GM21526 (cell line): ENCODE data around the gene RCCD1.
A peak's percentile ranks its signal among the peaks of the same experiment; 100 is the strongest.

Experiments
- ATAC-seq: cut with Tn5 transposase; IDR thresholded peaks from one replicate; pipeline ENCODE4 v1.9.1; 2021; ENCODE audit warnings: moderate library complexity; ENCODE audit not compliant: unreplicated experiment, low FRiP score

The RCCD1 gene

DNA sequence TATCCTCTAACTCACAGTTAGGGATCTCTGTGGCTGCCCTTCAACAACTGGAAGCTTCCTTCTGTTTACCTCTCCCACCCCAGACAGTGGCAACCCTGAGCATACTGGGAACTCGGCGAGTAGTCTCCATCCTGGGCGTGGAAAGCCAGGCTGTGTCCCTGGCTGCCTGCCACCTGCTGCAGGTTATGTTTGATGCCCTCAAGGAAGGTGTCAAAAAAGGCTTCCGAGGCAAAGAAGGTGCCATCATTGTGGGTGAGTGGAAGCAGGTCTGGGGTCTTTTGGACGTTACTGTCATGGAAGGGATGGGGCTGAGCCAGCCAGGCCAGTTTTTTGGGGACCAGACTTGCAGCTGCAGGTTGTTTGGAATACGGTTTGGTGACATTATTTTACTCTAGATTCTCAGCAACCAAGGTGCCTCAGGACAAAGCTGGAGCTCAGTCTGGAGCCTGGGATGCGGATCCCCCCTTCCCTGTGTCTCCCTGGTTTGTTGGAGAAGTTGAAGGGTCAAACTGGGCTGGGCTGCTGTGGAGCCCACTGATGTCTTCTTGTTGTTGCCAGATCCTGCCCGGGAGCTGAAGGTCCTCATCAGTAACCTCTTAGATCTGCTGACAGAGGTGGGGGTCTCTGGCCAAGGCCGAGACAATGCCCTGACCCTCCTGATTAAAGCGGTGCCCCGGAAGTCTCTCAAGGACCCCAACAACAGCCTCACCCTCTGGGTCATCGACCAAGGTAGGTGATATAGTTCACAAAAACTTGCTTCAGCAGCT is 12.1 kb upstream of the RCCD1 start:
- ATAC-seq = no peak

DNA sequence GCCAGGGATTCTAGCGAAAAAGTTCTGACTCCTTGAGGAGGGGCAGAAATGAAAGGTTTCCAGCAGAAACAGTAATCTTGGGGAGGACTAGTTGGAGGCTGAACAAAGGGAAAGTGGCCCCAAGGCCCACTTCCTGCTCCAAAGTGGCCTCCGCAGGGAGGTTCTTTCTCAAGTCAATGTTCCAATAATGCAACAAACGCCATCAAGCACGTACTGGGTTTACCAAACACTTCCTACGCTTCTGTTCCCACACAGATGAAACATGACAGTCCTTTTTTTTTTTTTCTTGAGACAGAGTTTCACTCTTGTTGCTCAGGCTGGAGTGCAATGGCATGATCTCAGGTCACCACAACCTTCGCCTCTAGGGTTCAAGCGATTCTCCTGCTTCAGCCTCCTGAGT is 9.6 kb upstream of the RCCD1 start:
- ATAC-seq = no peak

- ATAC-seq = no peak
Observed at GRCh38 chr15:90946538-90946937, 8.1 kb upstream of the RCCD1 start.

GRCh38 chr15:90946941-90947576 is 7.6 kb upstream of the RCCD1 start:
- no peak for ATAC-seq

DNA sequence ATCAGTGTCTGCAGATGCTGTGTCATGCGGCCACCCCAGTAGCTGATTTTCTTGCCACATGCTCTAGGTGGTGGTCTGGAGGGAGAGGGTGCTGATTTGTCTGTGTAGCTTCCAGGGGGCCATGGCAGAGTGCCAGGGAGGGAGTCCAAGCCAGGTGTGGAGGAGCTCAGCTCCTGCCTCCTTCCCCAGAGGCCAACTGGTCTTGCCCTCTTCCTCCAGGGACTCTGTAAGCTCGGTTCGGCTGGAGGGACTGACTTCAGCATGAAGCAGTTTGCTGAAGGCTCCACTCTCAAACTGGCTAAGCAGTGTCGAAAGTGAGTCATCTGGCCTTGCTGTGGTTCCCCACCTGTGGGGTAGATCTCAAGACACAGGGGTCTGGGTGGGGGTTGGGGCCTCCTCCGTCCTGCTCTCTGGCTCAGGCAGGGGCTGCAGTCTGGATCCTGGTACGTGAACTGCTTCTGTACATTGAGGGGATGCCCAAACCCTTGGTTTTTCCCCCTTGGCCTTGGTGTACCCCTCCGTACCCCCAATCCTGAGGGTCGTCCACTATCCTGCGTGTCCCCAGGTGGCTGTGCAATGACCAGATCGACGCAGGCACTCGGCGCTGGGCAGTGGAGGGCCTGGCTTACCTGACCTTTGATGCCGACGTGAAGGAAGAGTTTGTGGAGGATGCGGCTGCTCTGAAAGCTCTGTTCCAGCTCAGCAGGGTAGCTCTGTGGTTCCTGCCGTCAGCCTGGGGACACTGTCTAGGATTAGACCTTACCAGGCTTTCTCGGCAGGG is 6.9 kb upstream of the RCCD1 start:
- no peak for ATAC-seq

DNA sequence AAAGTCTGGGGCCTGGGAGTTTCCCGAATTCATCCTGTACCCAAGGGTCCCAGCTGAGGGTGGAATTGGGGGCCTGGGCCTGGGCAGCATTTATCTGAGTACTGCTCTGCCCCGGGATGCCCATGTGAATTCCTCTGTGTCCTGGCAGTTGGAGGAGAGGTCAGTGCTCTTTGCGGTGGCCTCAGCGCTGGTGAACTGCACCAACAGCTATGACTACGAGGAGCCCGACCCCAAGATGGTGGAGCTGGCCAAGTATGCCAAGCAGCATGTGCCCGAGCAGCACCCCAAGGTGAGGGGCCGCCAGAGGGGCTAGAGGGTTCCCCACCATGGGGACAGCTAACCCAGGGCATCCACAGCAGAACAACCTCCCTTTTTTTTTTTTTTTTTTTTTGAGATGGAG is 6.2 kb upstream of the RCCD1 start:
- no peak for ATAC-seq

DNA sequence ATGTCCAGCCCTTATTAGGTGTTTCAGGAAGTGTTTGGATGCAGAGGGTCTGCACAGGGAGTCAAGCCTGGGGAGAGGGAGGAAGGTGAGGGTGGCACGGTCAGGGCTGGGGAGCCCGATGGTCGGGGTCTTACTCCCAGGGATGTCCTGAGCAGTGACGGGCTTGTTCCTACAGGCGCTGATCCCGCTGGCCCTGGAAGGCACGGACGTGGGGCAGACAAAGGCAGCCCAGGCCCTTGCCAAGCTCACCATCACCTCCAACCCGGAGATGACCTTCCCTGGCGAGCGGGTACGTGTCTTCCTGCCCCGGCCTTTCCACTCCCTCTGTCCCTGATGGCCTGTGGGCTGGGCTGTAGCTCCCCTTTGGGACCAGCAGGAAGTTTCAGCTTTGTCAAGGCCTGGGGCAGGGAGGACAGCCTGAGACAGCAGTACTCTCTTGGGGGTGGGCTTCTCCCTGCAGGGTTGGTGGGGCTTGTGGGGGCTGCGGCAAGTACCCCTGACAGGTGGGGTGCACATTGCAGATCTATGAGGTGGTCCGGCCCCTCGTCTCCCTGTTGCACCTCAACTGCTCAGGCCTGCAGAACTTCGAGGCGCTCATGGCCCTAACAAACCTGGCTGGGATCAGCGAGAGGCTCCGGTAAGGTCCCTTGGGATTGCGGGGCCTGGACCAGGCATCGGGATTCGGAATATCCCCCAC is 4.6 kb upstream of the RCCD1 start:
- ATAC-seq = no peak

GRCh38 chr15:90950676-90951075 is 4.0 kb upstream of the RCCD1 start:
- ATAC-seq = no peak

DNA sequence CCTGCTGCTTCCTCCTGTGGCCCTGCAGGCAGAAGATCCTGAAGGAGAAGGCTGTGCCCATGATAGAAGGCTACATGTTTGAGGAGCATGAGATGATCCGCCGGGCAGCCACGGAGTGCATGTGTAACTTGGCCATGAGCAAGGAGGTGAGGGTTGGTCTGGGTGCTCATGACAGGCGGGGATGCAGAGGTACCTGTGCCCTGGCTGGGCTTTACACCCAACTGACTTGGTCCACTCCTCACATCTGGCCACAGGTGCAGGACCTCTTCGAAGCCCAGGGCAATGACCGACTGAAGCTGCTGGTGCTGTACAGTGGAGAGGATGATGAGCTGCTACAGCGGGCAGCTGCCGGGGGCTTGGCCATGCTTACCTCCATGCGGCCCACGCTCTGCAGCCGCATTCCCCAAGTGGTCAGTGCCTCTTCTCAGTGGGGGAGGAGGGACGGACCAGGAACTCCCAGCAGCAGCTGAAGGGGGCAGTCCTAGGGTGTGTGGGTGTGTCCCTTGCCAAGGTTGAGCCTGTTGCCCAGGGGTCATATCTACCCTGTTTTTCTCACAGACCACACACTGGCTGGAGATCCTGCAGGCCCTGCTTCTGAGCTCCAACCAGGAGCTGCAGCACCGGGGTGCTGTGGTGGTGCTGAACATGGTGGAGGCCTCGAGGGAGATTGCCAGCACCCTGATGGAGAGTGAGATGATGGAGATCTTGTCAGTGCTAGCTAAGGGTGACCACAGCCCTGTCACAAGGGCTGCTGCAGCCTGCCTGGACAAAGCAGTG is 1.6 kb upstream of the RCCD1 start:
- ATAC-seq = no peak

DNA sequence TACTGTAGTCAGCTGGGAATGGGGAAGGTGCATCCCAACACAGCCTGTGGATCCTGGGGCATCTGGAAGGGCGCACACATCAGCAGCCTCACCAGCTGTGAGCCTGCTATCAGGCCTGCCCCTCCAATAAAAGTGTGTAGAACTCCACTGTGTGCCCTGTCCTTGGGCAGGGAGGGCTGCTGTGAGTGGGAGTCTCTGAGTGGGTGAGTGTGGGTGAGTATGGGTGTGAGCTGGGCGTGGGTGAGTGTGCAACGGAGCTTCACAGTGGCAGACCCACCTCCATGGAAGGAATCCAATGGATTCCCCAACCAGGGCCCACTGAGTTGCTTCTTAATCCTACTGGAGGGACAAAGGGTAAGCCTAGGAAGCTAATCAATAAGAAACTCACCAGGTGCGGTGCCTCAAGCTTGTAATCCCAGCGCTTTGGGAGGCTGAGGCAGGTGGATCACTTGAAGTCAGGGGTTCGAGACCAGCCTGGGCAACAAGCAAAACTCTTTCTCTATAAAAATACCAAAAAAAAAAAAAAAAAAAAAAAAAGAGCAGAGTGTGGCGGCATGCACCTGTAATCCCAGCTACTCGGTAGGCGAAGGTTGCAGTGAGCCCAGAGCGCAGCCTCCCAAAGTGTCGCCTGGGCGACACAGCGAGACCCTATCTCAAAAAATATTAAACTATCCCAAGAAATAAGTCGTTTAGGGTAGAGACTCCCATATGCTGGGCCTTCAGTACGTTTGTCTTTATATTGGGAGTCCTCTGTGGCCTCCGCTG is 555 bp upstream of the RCCD1 start:
- ATAC-seq = no peak

- ATAC-seq = no peak
Observed at GRCh38 chr15:90955624-90956273, 1.1 kb downstream of the RCCD1 start.

DNA sequence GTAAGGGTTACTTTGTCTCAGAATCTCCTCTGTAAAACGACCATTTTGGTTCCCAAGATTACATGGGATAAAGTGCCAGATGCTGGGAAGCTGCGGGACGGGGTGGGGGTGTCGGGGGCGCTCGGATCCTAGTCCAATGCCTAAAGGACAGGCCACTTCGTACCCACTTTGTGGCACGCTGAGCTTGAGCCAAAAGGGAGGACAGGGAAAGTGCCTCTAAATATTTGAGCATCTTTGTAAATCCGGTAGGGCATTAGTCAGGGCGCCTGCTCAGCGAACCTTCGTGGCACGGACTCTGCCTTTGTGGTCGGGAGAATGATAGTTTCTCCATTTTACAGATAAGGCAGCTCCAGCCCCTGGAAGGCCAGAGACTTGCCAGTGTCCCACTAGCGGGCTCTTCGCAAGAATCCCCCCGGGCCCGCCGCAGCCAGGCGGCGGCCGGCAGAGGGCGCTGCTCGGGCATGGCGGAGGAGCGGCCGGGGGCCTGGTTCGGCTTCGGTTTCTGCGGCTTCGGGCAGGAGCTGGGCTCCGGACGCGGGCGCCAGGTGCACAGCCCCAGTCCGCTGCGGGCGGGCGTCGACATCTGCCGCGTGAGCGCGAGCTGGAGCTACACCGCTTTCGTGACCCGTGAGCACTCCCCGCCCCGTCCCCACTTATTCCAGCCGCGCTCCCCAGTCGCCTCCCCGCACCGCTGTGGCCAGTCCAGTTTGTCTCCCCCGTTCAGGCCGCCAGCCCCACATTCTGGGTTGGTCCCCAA is 1.8 kb downstream of the RCCD1 start:
- ATAC-seq = peak; percentile 32

GRCh38 chr15:90957031-90957790 is 2.5 kb downstream of the RCCD1 start:
- ATAC-seq = no peak

- no peak for ATAC-seq
Observed at GRCh38 chr15:90957791-90958190, 3.1 kb downstream of the RCCD1 start.

DNA sequence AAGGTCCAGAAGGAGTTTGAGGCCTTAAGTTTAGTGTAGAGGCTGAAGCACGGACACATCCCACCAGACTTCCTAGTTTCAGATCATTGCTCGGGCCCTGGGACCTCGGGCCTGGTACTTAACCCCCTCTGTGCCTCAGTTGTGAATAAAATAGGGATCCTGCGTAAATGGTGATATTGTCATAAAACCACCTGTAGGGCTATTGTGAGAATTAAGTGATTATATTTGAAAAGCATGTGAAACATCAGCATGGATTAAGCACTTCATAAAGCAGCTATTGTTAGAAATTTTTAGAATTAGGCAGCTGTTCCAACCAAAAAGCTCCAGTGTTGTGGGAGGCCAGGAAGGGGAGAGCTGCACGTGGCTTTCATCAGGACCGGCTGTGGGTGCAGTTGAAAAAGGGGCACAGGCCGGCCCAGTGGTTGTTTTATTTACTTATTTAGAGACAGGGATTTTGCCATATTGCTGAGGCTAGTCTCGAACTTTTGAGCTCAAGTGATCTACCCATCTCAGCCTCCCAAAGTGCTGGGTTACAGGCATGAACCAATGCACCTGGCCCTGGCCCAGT is 4.4 kb downstream of the RCCD1 start:
- ATAC-seq = no peak

DNA sequence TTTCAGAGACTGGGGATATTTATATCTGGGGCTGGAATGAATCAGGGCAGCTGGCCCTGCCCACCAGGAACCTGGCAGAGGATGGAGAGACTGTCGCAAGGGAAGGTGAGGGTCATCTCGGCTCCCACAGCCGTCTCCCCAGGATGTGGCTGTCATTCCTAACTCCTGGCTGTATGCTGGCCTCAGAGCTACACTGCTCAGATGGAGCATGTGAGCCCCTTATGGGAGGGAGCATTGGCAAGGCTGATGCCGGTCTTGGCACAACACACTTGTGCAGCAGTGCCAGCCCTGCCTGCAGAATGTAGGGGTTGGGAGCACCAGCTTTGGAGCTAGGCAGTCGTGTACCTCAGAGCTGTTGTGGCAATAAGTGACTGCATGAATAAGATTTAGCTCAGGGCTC is 5.2 kb downstream of the RCCD1 start:
- no peak for ATAC-seq
